MG63 (cell line): ENCODE data around the gene CDK16. TPM values are rescaled to one million over a fixed set of nuclear protein-coding genes. Genes with fewer than 3 reads are reported as not detected.

Source experiments
- DNase-seq: peaks from one replicate; pipeline ENCODE4 v3.0.0-alpha.2; 2020
- H3K27me3 ChIP-seq: fragments of 250-450 bp; sonication (Bioruptor Pico); 2 replicates; pipeline ENCODE4 v1.5.1; 2020; ENCODE audit warnings: mild to moderate bottlenecking, moderate library complexity
- H3K36me3 ChIP-seq: fragments of 250-450 bp; sonication (Bioruptor Pico); 2 replicates; pipeline ENCODE4 v1.5.1; 2020; ENCODE audit warnings: mild to moderate bottlenecking, moderate library complexity
- H3K4me3 ChIP-seq: fragments of 250-450 bp; sonication (Bioruptor Pico); 2 replicates; pipeline ENCODE4 v1.5.1; 2020; ENCODE audit warnings: mild to moderate bottlenecking, moderate library complexity
- H3K9me3 ChIP-seq: fragments of 250-450 bp; sonication (Bioruptor Pico); 2 replicates; pipeline ENCODE4 v1.5.1; 2020; ENCODE audit warnings: mild to moderate bottlenecking, moderate library complexity
- total RNA-seq: library from RNA; depleted of rRNA; stranded (reverse); fragments of >200 nt; shearing (Covaris generic); gene quantifications from 2 replicates; pipeline ENCODE4 v1.2.3, GENCODE V29; 2014; ENCODE audit warnings: low replicate concordance

CDK16 gene
- total RNA-seq, 1 experiment from 2014 or later, result 71.2 TPM

- no peaks in the 10 kb centered on the region for H3K27me3 ChIP-seq
- no peaks in the 10 kb centered on the region for H3K9me3 ChIP-seq
- no peak overlapping the region for H3K4me3 ChIP-seq
- DNase-seq, result no peak
- H3K36me3 ChIP-seq, result peaks cover 13% of the 10 kb centered on the region
Observed at GRCh38 chrX:47230136-47230868, 11.8 kb downstream of the CDK16 start.

- H3K4me3 ChIP-seq, result no peak overlapping the region
- DNase-seq, result no peak
- H3K36me3 ChIP-seq, result peaks cover 13% of the 10 kb centered on the region
- H3K27me3 ChIP-seq, result no peaks in the 10 kb centered on the region
- H3K9me3 ChIP-seq, result no peaks in the 10 kb centered on the region
Observed at GRCh38 chrX:47231167-47231566, 12.7 kb downstream of the CDK16 start.

- no peak for DNase-seq
- no peaks in the 10 kb centered on the region for H3K9me3 ChIP-seq
- no peaks in the 10 kb centered on the region for H3K27me3 ChIP-seq
- H3K36me3 ChIP-seq, result peaks cover 13% of the 10 kb centered on the region
- H3K4me3 ChIP-seq, result peak overlapping the region; percentile 89
Observed at GRCh38 chrX:47232197-47232802, 13.8 kb downstream of the CDK16 start.

GRCh38 chrX:47232803-47233332 lies 14.4 kb downstream of the CDK16 start, which contains the start of gene USP11:
USP11 (plus strand) TSS chrX:47233009; CDS start chrX:47233044, 35 bp downstream.
- DNase-seq, result no peak
- H3K4me3 ChIP-seq, result peak within 1 kb of the TSS; percentile 89
- no peaks in the 10 kb centered on the region for H3K9me3 ChIP-seq
- peaks cover 8% of the 10 kb centered on the region for H3K36me3 ChIP-seq
- no peaks in the 10 kb centered on the region for H3K27me3 ChIP-seq

GRCh38 chrX:47233333-47234113 lies 15.0 kb downstream of the CDK16 start:
- Histone ChIP-seq H3K4me3 (peak overlapping the region; percentile 89), H3K27me3 (no peaks in the 10 kb centered on the region), H3K9me3 (no peaks in the 10 kb centered on the region), H3K36me3 (peaks cover 3% of the 10 kb centered on the region)
- DNase-seq, result peak; percentile 94

GRCh38 chrX:47234583-47234982 lies 16.1 kb downstream of the CDK16 start:
- Histone ChIP-seq H3K36me3 (no peaks in the 10 kb centered on the region), H3K9me3 (no peaks in the 10 kb centered on the region), H3K4me3 (peak overlapping the region; percentile 89), H3K27me3 (no peaks in the 10 kb centered on the region)
- no peak for DNase-seq

- Histone ChIP-seq H3K9me3 (no peaks in the 10 kb centered on the region), H3K36me3 (no peaks in the 10 kb centered on the region), H3K27me3 (no peaks in the 10 kb centered on the region), H3K4me3 (no peak overlapping the region)
- DNase-seq, result no peak
Observed at GRCh38 chrX:47235691-47236103, 17.2 kb downstream of the CDK16 start.

GRCh38 chrX:47239199-47239598 lies 20.7 kb downstream of the CDK16 start:
- no peak for DNase-seq
- Histone ChIP-seq H3K27me3 (no peaks in the 10 kb centered on the region), H3K9me3 (no peaks in the 10 kb centered on the region), H3K36me3 (no peaks in the 10 kb centered on the region), H3K4me3 (no peak overlapping the region)

- Histone ChIP-seq H3K36me3 (no peaks in the 10 kb centered on the region), H3K4me3 (no peak overlapping the region), H3K9me3 (no peaks in the 10 kb centered on the region), H3K27me3 (no peaks in the 10 kb centered on the region)
- no peak for DNase-seq
Observed at GRCh38 chrX:47239898-47240545, 21.5 kb downstream of the CDK16 start.

- no peak for DNase-seq
- no peaks in the 10 kb centered on the region for H3K36me3 ChIP-seq
- no peak overlapping the region for H3K4me3 ChIP-seq
- no peaks in the 10 kb centered on the region for H3K27me3 ChIP-seq
- H3K9me3 ChIP-seq, result no peaks in the 10 kb centered on the region
Observed at GRCh38 chrX:47240619-47241018, 22.1 kb downstream of the CDK16 start.

- no peak for DNase-seq
- no peak overlapping the region for H3K4me3 ChIP-seq
- no peaks in the 10 kb centered on the region for H3K27me3 ChIP-seq
- H3K9me3 ChIP-seq, result no peaks in the 10 kb centered on the region
- H3K36me3 ChIP-seq, result no peaks in the 10 kb centered on the region
Observed at GRCh38 chrX:47241201-47242011, 22.9 kb downstream of the CDK16 start.

GRCh38 chrX:47242321-47242720 lies 23.8 kb downstream of the CDK16 start:
- Histone ChIP-seq H3K9me3 (no peaks in the 10 kb centered on the region), H3K4me3 (no peak overlapping the region), H3K27me3 (no peaks in the 10 kb centered on the region), H3K36me3 (no peaks in the 10 kb centered on the region)
- DNase-seq, result no peak

GRCh38 chrX:47243351-47243750 lies 24.9 kb downstream of the CDK16 start:
- DNase-seq, result no peak
- Histone ChIP-seq H3K4me3 (no peak overlapping the region), H3K36me3 (no peaks in the 10 kb centered on the region), H3K27me3 (no peaks in the 10 kb centered on the region), H3K9me3 (no peaks in the 10 kb centered on the region)

GRCh38 chrX:47244676-47245075 lies 26.2 kb downstream of the CDK16 start:
- no peak overlapping the region for H3K4me3 ChIP-seq
- H3K36me3 ChIP-seq, result no peaks in the 10 kb centered on the region
- no peaks in the 10 kb centered on the region for H3K27me3 ChIP-seq
- DNase-seq, result no peak
- H3K9me3 ChIP-seq, result no peaks in the 10 kb centered on the region

- no peaks in the 10 kb centered on the region for H3K36me3 ChIP-seq
- H3K9me3 ChIP-seq, result no peaks in the 10 kb centered on the region
- no peaks in the 10 kb centered on the region for H3K27me3 ChIP-seq
- no peak for DNase-seq
- no peak overlapping the region for H3K4me3 ChIP-seq
Observed at GRCh38 chrX:47245156-47245555, 26.7 kb downstream of the CDK16 start.
